Gastrocnemius medialis (tissue), 4 donors: ENCODE results near the gene COX7C.

Experiments used
- POLR2A ChIP-seq, 2 donors: fragments of 450-650 bp; IDR thresholded peaks; one replicate each; pipeline ENCODE4 v1.6.1; 2017; ENCODE audit warnings: antibody characterized with exemption in 2 of 2, mild to moderate bottlenecking in 2 of 2, moderate library complexity in 2 of 2
- TF ChIP-seq, protein P1 (sequence below), 5 experiments: fragments of 450-650 bp in 3 of 5; fragments of 200-600 bp in 2 of 5; sonication (generic) in 2 of 5; IDR thresholded peaks in 4 of 5; conservative IDR thresholded peaks in 1 of 5; 1 replicate in 4 of 5; 2 replicates in 1 of 5; pipeline ENCODE4 v1.5.1; 2016 to 2019; ENCODE audit warnings: antibody characterized with exemption in 5 of 5, mild to moderate bottlenecking in 3 of 5, moderate library complexity in 3 of 5

DNA sequence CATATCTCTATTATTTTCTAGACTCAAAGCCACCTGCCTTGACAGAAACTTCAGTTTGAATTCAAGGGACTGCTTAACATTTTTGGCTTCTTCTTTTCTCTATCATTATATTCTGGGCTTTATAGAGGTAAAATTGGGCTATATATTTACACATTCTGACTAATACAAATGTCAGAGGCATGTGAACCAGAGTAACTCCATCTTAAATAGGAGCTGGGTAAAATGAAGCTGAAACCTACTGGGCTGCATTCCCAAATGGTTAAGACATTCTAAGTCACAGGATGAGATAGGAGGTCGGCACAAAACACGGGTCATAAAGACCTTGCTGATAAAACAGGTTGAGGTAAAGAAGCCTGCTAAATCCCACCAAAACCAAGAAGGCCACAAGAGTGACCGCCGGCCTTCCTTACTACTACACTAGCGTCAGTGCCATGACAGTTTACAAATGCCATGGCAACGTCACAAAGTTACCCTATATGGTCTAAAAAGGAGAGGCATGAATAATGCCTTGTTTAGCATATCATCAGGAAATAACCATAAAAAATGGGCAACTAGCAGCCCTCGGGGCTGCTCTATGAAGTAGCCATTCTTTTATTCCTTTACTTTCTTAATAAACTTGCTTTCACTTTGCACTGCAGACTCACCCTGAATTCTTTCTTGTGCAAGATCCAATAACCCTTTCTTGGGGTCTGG is 44.8 kb upstream of the COX7C start:
- TF ChIP-seq, protein P1, sequence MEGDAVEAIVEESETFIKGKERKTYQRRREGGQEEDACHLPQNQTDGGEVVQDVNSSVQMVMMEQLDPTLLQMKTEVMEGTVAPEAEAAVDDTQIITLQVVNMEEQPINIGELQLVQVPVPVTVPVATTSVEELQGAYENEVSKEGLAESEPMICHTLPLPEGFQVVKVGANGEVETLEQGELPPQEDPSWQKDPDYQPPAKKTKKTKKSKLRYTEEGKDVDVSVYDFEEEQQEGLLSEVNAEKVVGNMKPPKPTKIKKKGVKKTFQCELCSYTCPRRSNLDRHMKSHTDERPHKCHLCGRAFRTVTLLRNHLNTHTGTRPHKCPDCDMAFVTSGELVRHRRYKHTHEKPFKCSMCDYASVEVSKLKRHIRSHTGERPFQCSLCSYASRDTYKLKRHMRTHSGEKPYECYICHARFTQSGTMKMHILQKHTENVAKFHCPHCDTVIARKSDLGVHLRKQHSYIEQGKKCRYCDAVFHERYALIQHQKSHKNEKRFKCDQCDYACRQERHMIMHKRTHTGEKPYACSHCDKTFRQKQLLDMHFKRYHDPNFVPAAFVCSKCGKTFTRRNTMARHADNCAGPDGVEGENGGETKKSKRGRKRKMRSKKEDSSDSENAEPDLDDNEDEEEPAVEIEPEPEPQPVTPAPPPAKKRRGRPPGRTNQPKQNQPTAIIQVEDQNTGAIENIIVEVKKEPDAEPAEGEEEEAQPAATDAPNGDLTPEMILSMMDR (IDR thresholded peaks at IDR 0.05 in 4 of 5, conservative IDR thresholded peaks at IDR 0.05 in 1 of 5), result no peak
- TF ChIP-seq POLR2A (IDR thresholded peaks at IDR 0.05), result no peak
